Uterus (tissue), 4 donors: ENCODE results near the gene CLIC6. TPM values are rescaled to one million over a fixed set of nuclear protein-coding genes. Genes with fewer than 3 reads are reported as not detected.

ENCODE experiments used
- DNase-seq, 2 donors: peaks; one replicate each; pipeline ENCODE4 v3.0.0-alpha.2; 2019 to 2020
- H3K27ac ChIP-seq, 2 donors: fragments of 200-600 bp; sonication (generic); 1 replicate in 1 of 2; 2 replicates in 1 of 2; pipeline ENCODE4 v1.5.1; 2016 to 2018
- H3K27me3 ChIP-seq, 2 donors: fragments of 200-600 bp; sonication (generic); one replicate each; pipeline ENCODE4 v1.5.1; 2018 to 2019; ENCODE audit warnings: control low read depth in 1 of 2
- H3K36me3 ChIP-seq, 2 donors: fragments of 200-600 bp; sonication (generic); one replicate each; pipeline ENCODE4 v1.5.1; 2019; ENCODE audit warnings: control low read depth in 1 of 2
- H3K4me1 ChIP-seq, 2 donors: fragments of 200-600 bp; sonication (generic); one replicate each; pipeline ENCODE4 v1.5.1; 2018 to 2019; ENCODE audit warnings: control low read depth in 1 of 2
- H3K4me3 ChIP-seq, 2 donors: fragments of 200-600 bp; sonication (generic); 1 replicate in 1 of 2; 2 replicates in 1 of 2; pipeline ENCODE4 v1.5.1; 2018 to 2019; ENCODE audit warnings: mild to moderate bottlenecking in 1 of 2
- H3K9me3 ChIP-seq, 2 donors: fragments of 200-600 bp; sonication (generic); one replicate each; pipeline ENCODE4 v1.5.1; 2019; ENCODE audit warnings: control low read depth in 1 of 2
- CTCF ChIP-seq, 4 experiments: fragments of 200-600 bp in 2 of 4; fragments of 450-650 bp in 2 of 4; sonication (generic) in 2 of 4; IDR thresholded peaks; one replicate each; pipeline ENCODE4 v1.5.1; 2016 to 2019; ENCODE audit warnings: antibody characterized with exemption in 4 of 4, mild to moderate bottlenecking in 2 of 4, moderate library complexity in 1 of 4
- POLR2A ChIP-seq, 2 donors: fragments of 450-650 bp; IDR thresholded peaks; one replicate each; pipeline ENCODE4 v1.6.1; 2016; ENCODE audit warnings: antibody characterized with exemption in 2 of 2, mild to moderate bottlenecking in 1 of 2, moderate library complexity in 1 of 2
- intact Hi-C: fragments of 100-400 bp; cut with DNase I; formaldehyde crosslinking; loops from one replicate; pipeline ENCODE4 v1.15.1; 2023; ENCODE audit warnings: low total_unique reads
- total RNA-seq, 4 donors: library from RNA; depleted of rRNA in 3 of 4; stranded (reverse); fragments of >200 nt in 3 of 4; gene quantifications; one replicate each; pipeline versions ENCODE4 v1.1.0 to v1.2.4, GENCODE V29; 2014 to 2023
- donor health status: DM: yes; HTN: yes; CAD: no.

The CLIC6 gene
- total RNA-seq, 4 donors from 2014 or later, result under 0.01 to 0.69 (median 0.38) TPM

GRCh38 chr21:34684174-34684876 is 15.5 kb downstream of the CLIC6 start:
- Histone ChIP-seq H3K4me3 (no peak overlapping the region), H3K27ac (no peak overlapping the region), H3K27me3 (no peaks in the 10 kb centered on the region), H3K36me3 (no peaks in the 10 kb centered on the region), H3K9me3 (no peaks in the 10 kb centered on the region), H3K4me1 (no peaks in the 10 kb centered on the region)
- TF ChIP-seq CTCF (IDR thresholded peaks at IDR 0.05), result no peak
- no peak for TF ChIP-seq POLR2A (IDR thresholded peaks at IDR 0.05)
- intact Hi-C loops, result no loop called here
- no peak for DNase-seq

DNA sequence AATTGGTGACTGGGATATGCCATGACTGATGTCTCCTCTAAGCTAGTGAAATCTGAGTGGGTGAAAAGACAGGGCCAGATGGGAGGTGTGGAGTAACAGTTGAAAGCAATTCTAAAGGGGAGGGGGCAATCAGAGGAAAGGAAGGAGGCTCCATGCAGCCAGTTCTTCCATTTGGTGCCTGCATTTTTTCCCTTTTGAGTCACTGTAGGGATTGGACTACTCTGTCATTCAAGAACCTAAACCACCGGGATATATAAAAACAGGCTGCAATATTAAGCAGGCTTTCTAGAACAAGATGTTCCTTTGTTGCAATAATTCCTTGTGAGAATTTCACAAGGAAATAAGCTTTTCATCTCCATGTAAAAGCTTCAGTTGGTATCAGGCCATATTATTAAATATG is 18.3 kb downstream of the CLIC6 start:
- no peak for DNase-seq
- no peak for TF ChIP-seq POLR2A (IDR thresholded peaks at IDR 0.05)
- TF ChIP-seq CTCF (IDR thresholded peaks at IDR 0.05), result no peak
- H3K4me1 ChIP-seq, result no peaks in the 10 kb centered on the region
- H3K27ac ChIP-seq, result no peak overlapping the region
- H3K36me3 ChIP-seq, result no peaks in the 10 kb centered on the region
- intact Hi-C loops, result no loop called here
- no peak overlapping the region for H3K4me3 ChIP-seq
- no peaks in the 10 kb centered on the region for H3K27me3 ChIP-seq
- H3K9me3 ChIP-seq, result no peaks in the 10 kb centered on the region

DNA sequence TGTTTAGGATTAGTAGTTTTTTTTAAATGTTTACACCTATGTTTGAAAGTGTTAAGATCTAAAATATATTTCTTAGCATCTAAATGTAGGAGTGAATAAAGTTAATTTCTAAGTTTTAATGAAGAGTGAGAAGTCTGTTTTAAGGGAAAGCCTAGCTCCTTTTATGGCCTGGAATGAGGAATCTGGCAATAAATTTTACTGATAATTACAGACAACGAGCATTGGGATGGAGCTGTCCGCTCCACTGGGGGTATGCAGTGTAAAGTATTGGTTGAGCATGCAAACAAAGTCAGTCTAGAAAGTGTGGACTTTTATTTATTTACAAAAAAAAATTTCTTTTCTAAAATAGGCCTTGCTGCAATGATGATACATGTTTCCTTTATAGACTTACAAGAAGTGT is 19.0 kb downstream of the CLIC6 start:
- H3K9me3 ChIP-seq, result no peaks in the 10 kb centered on the region
- no peak for DNase-seq
- TF ChIP-seq POLR2A (IDR thresholded peaks at IDR 0.05), result no peak
- no peak for TF ChIP-seq CTCF (IDR thresholded peaks at IDR 0.05)
- no peaks in the 10 kb centered on the region for H3K36me3 ChIP-seq
- no peak overlapping the region for H3K27ac ChIP-seq
- no peak overlapping the region for H3K4me3 ChIP-seq
- H3K4me1 ChIP-seq, result no peaks in the 10 kb centered on the region
- H3K27me3 ChIP-seq, result no peaks in the 10 kb centered on the region
- intact Hi-C loops, result no loop called here

- Histone ChIP-seq H3K27ac (no peak overlapping the region), H3K27me3 (no peaks in the 10 kb centered on the region), H3K4me1 (no peaks in the 10 kb centered on the region), H3K36me3 (no peaks in the 10 kb centered on the region), H3K9me3 (no peaks in the 10 kb centered on the region), H3K4me3 (no peak overlapping the region)
- intact Hi-C loops, result no loop called here
- DNase-seq, result no peak
- TF ChIP-seq POLR2A (IDR thresholded peaks at IDR 0.05), result no peak
- no peak for TF ChIP-seq CTCF (IDR thresholded peaks at IDR 0.05)
Observed at GRCh38 chr21:34688145-34688544, 19.4 kb downstream of the CLIC6 start.

GRCh38 chr21:34688715-34689114 is 19.9 kb downstream of the CLIC6 start:
- Histone ChIP-seq H3K36me3 (no peaks in the 10 kb centered on the region), H3K4me3 (no peak overlapping the region), H3K9me3 (no peaks in the 10 kb centered on the region), H3K27ac (no peak overlapping the region), H3K27me3 (no peaks in the 10 kb centered on the region), H3K4me1 (no peaks in the 10 kb centered on the region)
- no peak for TF ChIP-seq CTCF (IDR thresholded peaks at IDR 0.05)
- TF ChIP-seq POLR2A (IDR thresholded peaks at IDR 0.05), result no peak
- intact Hi-C loops, result no loop called here
- no peak for DNase-seq
